ENCODE data around the gene ATP6V1B1. TPM values are rescaled to one million over a fixed set of nuclear protein-coding genes. Genes with fewer than 3 reads are reported as not detected.

ATP6V1B1 gene
- total RNA-seq, 1 experiment from 2014 or later: not detected

DNA sequence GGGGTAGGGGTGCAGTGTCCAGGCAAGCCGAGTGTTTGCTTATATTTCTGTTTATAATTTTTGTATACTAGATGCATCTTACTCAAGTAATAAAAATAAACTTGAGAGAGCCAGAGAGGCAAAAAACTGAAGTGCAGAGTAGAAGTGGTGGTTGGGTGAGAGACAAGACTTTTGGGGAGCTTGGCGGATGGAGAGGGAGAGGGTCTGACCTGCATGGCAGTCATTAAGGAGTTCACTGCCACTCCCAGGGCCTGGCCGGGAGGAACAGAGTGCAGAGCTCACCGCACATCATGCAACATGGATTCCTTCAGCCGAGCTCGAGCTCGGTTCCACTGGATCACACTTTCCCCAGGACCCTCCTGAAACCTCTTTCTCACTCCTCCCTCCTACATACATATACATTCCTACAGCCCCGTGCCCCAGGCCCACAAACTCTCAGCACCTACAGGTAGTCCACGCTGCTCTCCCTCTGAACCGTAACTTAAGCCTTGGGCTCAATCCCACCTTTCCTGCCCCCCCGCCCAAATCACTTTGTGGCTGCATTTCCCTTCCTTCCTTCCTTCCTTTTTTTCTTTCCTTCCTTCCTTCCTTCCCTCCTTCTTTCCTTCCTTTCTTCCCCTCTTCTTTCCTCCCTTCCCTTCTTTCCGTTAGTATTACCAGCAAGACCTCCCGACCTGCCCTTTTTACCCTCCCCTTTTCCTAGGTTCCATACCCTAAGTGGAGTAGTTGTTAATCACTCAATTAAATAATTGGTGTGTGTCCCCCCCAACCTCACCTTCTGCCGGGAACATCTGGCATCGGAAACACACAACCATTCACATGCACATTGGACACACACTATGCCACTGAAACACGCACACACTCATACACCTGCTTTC is 37.1 kb upstream of the ATP6V1B1 start (continued):
- TF ChIP-seq, protein P1, sequence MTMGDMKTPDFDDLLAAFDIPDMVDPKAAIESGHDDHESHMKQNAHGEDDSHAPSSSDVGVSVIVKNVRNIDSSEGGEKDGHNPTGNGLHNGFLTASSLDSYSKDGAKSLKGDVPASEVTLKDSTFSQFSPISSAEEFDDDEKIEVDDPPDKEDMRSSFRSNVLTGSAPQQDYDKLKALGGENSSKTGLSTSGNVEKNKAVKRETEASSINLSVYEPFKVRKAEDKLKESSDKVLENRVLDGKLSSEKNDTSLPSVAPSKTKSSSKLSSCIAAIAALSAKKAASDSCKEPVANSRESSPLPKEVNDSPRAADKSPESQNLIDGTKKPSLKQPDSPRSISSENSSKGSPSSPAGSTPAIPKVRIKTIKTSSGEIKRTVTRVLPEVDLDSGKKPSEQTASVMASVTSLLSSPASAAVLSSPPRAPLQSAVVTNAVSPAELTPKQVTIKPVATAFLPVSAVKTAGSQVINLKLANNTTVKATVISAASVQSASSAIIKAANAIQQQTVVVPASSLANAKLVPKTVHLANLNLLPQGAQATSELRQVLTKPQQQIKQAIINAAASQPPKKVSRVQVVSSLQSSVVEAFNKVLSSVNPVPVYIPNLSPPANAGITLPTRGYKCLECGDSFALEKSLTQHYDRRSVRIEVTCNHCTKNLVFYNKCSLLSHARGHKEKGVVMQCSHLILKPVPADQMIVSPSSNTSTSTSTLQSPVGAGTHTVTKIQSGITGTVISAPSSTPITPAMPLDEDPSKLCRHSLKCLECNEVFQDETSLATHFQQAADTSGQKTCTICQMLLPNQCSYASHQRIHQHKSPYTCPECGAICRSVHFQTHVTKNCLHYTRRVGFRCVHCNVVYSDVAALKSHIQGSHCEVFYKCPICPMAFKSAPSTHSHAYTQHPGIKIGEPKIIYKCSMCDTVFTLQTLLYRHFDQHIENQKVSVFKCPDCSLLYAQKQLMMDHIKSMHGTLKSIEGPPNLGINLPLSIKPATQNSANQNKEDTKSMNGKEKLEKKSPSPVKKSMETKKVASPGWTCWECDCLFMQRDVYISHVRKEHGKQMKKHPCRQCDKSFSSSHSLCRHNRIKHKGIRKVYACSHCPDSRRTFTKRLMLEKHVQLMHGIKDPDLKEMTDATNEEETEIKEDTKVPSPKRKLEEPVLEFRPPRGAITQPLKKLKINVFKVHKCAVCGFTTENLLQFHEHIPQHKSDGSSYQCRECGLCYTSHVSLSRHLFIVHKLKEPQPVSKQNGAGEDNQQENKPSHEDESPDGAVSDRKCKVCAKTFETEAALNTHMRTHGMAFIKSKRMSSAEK (CRISPR knock-in tag; IDR thresholded peaks at IDR 0.05; ENCODE audit: borderline replicate concordance): no peak

DNA sequence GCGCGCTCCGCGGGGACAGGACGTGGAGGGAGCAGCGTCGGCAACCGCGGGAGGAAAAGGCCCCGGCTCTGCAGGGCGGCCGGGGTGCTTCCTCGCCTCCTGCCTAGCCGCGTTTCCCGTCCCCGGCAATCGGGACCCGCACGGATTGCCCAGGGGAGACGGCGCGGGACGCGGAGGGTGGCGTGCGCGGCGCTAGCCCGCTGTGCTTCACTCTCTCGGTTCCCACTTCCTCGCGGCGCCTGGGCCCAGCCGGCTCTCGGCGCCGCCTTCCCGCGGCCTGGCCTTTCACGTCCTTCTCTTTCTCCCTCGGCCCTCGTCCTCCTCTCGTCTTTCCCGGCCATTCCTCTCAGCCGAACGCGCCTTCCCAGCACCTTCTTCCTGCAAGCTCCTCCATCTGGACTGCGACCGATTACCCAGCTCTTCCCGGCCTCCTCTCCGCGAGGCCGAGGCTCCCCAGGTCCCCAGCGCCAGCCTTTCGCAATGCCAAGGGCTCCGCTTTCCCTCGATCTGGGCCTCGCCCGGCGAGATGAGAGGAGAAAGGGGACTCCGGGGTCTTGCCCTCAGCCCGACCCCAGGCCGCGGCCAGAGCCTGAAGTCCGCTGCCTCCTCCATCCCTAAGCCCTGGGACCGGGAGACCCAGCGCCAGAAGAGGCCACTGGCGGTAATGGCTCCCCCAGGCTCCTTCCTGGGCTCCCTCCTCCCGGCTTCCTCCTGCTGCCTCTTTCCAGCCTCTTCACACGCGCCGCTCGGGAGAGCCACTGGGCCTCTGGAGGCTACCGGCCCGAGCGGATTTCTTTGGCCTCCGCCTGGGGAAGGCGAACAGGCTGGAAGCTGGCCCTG is 34.3 kb upstream of the ATP6V1B1 start:
- TF ChIP-seq ZNF423 (CRISPR knock-in tag; IDR thresholded peaks at IDR 0.05): no peak
- TF ChIP-seq, protein P2, sequence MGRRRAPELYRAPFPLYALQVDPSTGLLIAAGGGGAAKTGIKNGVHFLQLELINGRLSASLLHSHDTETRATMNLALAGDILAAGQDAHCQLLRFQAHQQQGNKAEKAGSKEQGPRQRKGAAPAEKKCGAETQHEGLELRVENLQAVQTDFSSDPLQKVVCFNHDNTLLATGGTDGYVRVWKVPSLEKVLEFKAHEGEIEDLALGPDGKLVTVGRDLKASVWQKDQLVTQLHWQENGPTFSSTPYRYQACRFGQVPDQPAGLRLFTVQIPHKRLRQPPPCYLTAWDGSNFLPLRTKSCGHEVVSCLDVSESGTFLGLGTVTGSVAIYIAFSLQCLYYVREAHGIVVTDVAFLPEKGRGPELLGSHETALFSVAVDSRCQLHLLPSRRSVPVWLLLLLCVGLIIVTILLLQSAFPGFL (CRISPR knock-in tag; IDR thresholded peaks at IDR 0.05; ENCODE audit: borderline replicate concordance): peak; percentile 42; the same call in 1 of the 2 replicates
- ATAC-seq: peak; percentile 3
- H3K36me3 Mint-ChIP-seq: no peaks in the 10 kb centered on the region
- peak; percentile 69 for DNase-seq (ENCODE audit: low spot score)
- H3K27ac Mint-ChIP-seq: no peak overlapping the region
- POLR2A ChIA-PET: no interaction called here
- H3K4me1 Mint-ChIP-seq: peaks cover 58% of the 10 kb centered on the region
- peaks cover 100% of the 10 kb centered on the region for H3K27me3 Mint-ChIP-seq (ENCODE audit: low read depth)
- H3K4me3 Mint-ChIP-seq: peak overlapping the region; percentile 81
- no peaks in the 10 kb centered on the region for H3K9me3 Mint-ChIP-seq
- CTCF ChIA-PET: interaction anchor here (1.1 kb wide), 1 partner anchor 19 kb away, joined by 3 read pairs; no protein-coding TSS in a partner anchor

DNA sequence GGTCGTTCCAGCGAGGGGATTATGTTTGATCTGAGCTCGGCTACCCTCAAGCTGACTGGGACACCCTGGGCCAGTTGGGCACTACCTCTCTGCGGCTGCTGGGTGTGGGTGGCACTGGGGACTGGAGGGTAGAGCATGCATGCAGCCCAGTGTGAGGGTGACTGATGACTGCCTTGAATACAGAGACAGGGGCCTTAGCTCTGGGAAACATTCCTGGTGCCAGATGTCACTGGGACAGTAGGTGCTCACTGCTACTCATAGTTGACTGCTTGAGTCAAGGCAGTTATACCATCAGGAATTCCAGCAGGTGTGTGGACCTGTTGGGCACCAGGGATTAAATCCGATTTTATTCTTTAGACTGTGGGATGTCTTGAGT is 33.6 kb upstream of the ATP6V1B1 start:
- ChIA-PET CTCF (interaction anchor here (1.1 kb wide), 1 partner anchor 18 kb away, joined by 3 read pairs; no protein-coding TSS in a partner anchor), POLR2A (no interaction called here)
- Mint-ChIP-seq H3K27ac (no peak overlapping the region), H3K36me3 (no peaks in the 10 kb centered on the region), H3K9me3 (no peaks in the 10 kb centered on the region), H3K4me3 (peak overlapping the region; percentile 81), H3K4me1 (peaks cover 58% of the 10 kb centered on the region), H3K27me3 (ENCODE audit: low read depth) (peaks cover 100% of the 10 kb centered on the region)
- no peak for ATAC-seq
- no peak for DNase-seq (ENCODE audit: low spot score)
- TF ChIP-seq, protein P3, sequence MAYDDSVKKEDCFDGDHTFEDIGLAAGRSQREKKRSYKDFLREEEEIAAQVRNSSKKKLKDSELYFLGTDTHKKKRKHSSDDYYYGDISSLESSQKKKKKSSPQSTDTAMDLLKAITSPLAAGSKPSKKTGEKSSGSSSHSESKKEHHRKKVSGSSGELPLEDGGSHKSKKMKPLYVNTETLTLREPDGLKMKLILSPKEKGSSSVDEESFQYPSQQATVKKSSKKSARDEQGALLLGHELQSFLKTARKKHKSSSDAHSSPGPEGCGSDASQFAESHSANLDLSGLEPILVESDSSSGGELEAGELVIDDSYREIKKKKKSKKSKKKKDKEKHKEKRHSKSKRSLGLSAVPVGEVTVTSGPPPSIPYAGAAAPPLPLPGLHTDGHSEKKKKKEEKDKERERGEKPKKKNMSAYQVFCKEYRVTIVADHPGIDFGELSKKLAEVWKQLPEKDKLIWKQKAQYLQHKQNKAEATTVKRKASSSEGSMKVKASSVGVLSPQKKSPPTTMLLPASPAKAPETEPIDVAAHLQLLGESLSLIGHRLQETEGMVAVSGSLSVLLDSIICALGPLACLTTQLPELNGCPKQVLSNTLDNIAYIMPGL (CRISPR knock-in tag; IDR thresholded peaks at IDR 0.05): no peak
- no peak for TF ChIP-seq MXD4 (CRISPR knock-in tag; IDR thresholded peaks at IDR 0.05; ENCODE audit: borderline replicate concordance)
- no peak for TF ChIP-seq GRHL2 (CRISPR knock-in tag; IDR thresholded peaks at IDR 0.05; ENCODE audit: insufficient replicate concordance, severe bottlenecking)
- TF ChIP-seq, protein P4, sequence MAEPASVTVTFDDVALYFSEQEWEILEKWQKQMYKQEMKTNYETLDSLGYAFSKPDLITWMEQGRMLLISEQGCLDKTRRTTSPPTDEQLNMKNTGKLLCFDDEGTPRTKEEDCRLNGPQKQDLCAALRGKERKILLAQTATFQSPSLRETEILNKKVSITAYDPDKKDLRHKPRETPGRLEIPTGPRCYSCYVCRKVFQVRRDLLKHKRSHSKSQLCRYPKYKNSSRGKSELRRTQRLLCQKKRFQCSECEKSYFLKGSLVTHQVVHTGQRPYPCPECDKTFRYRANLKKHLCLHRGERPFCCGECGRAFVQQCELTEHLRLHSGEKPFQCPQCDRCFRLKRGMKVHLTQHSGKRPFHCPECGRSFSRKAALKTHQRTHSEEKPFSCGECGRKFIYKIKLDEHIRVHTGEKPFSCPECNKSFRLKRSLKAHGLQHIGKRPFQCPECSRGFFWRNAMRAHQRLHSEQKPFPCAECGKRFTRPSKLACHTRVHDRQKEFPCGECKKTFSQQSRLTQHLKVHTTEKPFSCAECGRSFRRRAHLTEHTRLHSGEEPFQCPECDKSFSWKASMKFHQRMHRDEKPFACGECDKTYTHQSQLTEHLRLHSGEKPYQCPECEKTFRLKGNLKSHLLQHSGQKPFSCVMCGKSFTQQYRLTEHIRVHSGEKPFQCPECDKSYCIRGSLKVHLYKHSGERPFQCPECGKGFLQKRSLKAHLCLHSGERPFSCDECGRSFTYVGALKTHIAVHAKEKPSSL (CRISPR knock-in tag; conservative IDR thresholded peaks at IDR 0.05): no peak
- TF ChIP-seq, protein P5, sequence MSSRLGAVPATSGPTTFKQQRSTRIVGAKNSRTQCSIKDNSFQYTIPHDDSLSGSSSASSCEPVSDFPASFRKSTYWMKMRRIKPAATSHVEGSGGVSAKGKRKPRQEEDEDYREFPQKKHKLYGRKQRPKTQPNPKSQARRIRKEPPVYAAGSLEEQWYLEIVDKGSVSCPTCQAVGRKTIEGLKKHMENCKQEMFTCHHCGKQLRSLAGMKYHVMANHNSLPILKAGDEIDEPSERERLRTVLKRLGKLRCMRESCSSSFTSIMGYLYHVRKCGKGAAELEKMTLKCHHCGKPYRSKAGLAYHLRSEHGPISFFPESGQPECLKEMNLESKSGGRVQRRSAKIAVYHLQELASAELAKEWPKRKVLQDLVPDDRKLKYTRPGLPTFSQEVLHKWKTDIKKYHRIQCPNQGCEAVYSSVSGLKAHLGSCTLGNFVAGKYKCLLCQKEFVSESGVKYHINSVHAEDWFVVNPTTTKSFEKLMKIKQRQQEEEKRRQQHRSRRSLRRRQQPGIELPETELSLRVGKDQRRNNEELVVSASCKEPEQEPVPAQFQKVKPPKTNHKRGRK (CRISPR knock-in tag; IDR thresholded peaks at IDR 0.05; ENCODE audit: borderline replicate concordance): no peak
- TF ChIP-seq ZNF416 (CRISPR knock-in tag; IDR thresholded peaks at IDR 0.05): no peak
- TF ChIP-seq TEAD4 (CRISPR knock-in tag; IDR thresholded peaks at IDR 0.05): no peak
- no peak for TF ChIP-seq EMX1 (CRISPR knock-in tag; IDR thresholded peaks at IDR 0.05)
- TF ChIP-seq, protein P6, sequence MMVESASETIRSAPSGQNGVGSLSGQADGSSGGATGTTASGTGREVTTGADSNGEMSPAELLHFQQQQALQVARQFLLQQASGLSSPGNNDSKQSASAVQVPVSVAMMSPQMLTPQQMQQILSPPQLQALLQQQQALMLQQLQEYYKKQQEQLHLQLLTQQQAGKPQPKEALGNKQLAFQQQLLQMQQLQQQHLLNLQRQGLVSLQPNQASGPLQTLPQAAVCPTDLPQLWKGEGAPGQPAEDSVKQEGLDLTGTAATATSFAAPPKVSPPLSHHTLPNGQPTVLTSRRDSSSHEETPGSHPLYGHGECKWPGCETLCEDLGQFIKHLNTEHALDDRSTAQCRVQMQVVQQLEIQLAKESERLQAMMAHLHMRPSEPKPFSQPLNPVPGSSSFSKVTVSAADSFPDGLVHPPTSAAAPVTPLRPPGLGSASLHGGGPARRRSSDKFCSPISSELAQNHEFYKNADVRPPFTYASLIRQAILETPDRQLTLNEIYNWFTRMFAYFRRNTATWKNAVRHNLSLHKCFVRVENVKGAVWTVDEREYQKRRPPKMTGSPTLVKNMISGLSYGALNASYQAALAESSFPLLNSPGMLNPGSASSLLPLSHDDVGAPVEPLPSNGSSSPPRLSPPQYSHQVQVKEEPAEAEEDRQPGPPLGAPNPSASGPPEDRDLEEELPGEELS (CRISPR knock-in tag; IDR thresholded peaks at IDR 0.05): no peak
- no peak for TF ChIP-seq MYBL2 (CRISPR knock-in tag; IDR thresholded peaks at IDR 0.05)
- no peak for TF ChIP-seq ZNF121 (CRISPR knock-in tag; IDR thresholded peaks at IDR 0.05)
- TF ChIP-seq NR2C2 (CRISPR knock-in tag; IDR thresholded peaks at IDR 0.05): no peak
- no peak for TF ChIP-seq NR1H2 (CRISPR knock-in tag; IDR thresholded peaks at IDR 0.05)
- TF ChIP-seq IRF2 (CRISPR knock-in tag; IDR thresholded peaks at IDR 0.05; ENCODE audit: borderline replicate concordance, low read depth): no peak
